Endothelial cell of umbilical vein (primary cell): Measurements from ENCODE around the gene FBXL22.

Experiments
- POLR2A ChIP-seq: IDR thresholded peaks from 2 replicates; pipeline ENCODE4 v1.6.1; 2012; ENCODE audit warnings: low read depth, mild to moderate bottlenecking, control low read depth, low read length
- POLR2AphosphoS5 ChIP-seq: IDR thresholded peaks from 2 replicates; pipeline ENCODE4 v1.6.1; 2012; ENCODE audit warnings: low read depth, mild to moderate bottlenecking, control low read depth, low read length, moderate library complexity; ENCODE audit not compliant: insufficient read depth
- TF ChIP-seq, protein P1 (sequence below), 2 donors: IDR thresholded peaks; 1 replicate in 1 of 2; 2 replicates in 1 of 2; pipeline ENCODE4 v1.5.1; 2011; ENCODE audit warnings: low read length in 2 of 2, mild to moderate bottlenecking in 2 of 2, moderate library complexity in 2 of 2, control low read depth in 1 of 2, inconsistent platforms in 1 of 2, low read depth in 1 of 2; ENCODE audit not compliant: insufficient read depth in 1 of 2; ENCODE audit errors: extremely low read depth in 1 of 2
- TF ChIP-seq, protein P2 (sequence below): IDR thresholded peaks from 2 replicates; pipeline ENCODE4 v1.6.1; 2011; ENCODE audit not compliant: insufficient read depth, insufficient read length

DNA sequence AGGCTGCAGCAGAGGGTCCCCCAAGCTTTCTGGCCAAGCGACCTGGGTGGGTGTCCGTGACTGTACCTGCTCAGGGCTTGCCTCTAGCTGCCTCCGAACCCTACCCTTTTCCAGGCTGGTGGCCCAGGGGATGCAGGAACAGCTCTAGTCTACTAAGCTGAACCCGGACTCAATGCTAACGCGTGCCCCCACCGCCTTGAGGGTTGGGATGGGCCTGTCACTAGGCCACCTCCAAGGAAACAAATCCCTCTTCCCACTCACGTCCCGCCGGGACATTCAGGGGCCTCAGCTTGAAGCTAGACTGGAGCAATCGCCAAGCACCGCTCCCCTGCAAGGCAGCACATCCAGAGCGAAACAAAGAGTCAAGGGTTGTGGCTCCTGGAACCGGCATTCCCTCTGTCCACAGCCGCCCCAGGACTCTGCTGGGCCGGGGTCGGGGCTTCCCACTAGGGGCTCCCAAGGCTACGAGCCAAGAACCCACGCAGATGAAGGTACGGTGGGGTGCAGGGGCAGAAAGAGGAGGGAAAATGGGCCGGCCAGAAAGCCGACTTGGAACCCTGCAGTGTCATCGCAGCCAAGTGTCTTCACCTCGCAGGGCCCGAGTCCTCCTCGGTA lies 2.9 kb downstream of the FBXL22 start:
- TF ChIP-seq, protein P1, sequence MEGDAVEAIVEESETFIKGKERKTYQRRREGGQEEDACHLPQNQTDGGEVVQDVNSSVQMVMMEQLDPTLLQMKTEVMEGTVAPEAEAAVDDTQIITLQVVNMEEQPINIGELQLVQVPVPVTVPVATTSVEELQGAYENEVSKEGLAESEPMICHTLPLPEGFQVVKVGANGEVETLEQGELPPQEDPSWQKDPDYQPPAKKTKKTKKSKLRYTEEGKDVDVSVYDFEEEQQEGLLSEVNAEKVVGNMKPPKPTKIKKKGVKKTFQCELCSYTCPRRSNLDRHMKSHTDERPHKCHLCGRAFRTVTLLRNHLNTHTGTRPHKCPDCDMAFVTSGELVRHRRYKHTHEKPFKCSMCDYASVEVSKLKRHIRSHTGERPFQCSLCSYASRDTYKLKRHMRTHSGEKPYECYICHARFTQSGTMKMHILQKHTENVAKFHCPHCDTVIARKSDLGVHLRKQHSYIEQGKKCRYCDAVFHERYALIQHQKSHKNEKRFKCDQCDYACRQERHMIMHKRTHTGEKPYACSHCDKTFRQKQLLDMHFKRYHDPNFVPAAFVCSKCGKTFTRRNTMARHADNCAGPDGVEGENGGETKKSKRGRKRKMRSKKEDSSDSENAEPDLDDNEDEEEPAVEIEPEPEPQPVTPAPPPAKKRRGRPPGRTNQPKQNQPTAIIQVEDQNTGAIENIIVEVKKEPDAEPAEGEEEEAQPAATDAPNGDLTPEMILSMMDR (IDR thresholded peaks at IDR 0.05; ENCODE audit: extremely low read depth in 1 of 2, insufficient read depth in 1 of 2, low read depth in 1 of 2, low read length in 2 of 2), result no peak
- TF ChIP-seq, protein P2, sequence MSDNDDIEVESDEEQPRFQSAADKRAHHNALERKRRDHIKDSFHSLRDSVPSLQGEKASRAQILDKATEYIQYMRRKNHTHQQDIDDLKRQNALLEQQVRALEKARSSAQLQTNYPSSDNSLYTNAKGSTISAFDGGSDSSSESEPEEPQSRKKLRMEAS, result no peak
- TF ChIP-seq POLR2A (no peak), POLR2AphosphoS5 (no peak)
